HG03439 (cell line): ENCODE results near the gene ST6GALNAC5.

Source experiments
- ATAC-seq: cut with Tn5 transposase; IDR thresholded peaks from one replicate; pipeline ENCODE4 v1.9.1; 2021; ENCODE audit warnings: mild to moderate bottlenecking, moderate library complexity; ENCODE audit not compliant: unreplicated experiment

The ST6GALNAC5 gene

GRCh38 chr1:77039739-77040138, 172.5 kb downstream of the ST6GALNAC5 start:
- no peak for ATAC-seq

- no peak for ATAC-seq
Measured at GRCh38 chr1:77040826-77041225, 173.5 kb downstream of the ST6GALNAC5 start.

- no peak for ATAC-seq
Measured at GRCh38 chr1:77044133-77044849, 177.0 kb downstream of the ST6GALNAC5 start.

- no peak for ATAC-seq
Measured at GRCh38 chr1:77047575-77047974, 180.3 kb downstream of the ST6GALNAC5 start.

- no peak for ATAC-seq
Measured at GRCh38 chr1:77047978-77048614, 180.8 kb downstream of the ST6GALNAC5 start.

GRCh38 chr1:77048615-77049005, 181.3 kb downstream of the ST6GALNAC5 start:
- no peak for ATAC-seq

- no peak for ATAC-seq
Measured at GRCh38 chr1:77051425-77051824, 184.1 kb downstream of the ST6GALNAC5 start.

- no peak for ATAC-seq
Measured at GRCh38 chr1:77056525-77056924, 189.2 kb downstream of the ST6GALNAC5 start.

GRCh38 chr1:77057994-77058585, 190.8 kb downstream of the ST6GALNAC5 start:
- no peak for ATAC-seq

- ATAC-seq = no peak
Measured at GRCh38 chr1:77060000-77060399, 192.7 kb downstream of the ST6GALNAC5 start.

GRCh38 chr1:77061162-77061561, 193.9 kb downstream of the ST6GALNAC5 start:
- no peak for ATAC-seq

GRCh38 chr1:77063118-77063517, 195.8 kb downstream of the ST6GALNAC5 start:
- ATAC-seq = no peak

GRCh38 chr1:77064246-77064645, 197.0 kb downstream of the ST6GALNAC5 start:
- no peak for ATAC-seq

GRCh38 chr1:77065693-77066342, 198.5 kb downstream of the ST6GALNAC5 start:
- no peak for ATAC-seq

GRCh38 chr1:77068013-77068412, 200.7 kb downstream of the ST6GALNAC5 start:
- ATAC-seq = no peak

GRCh38 chr1:77076759-77077158, 209.5 kb downstream of the ST6GALNAC5 start:
- no peak for ATAC-seq

- ATAC-seq = no peak
Measured at GRCh38 chr1:77081834-77082233, 214.6 kb downstream of the ST6GALNAC5 start.

GRCh38 chr1:77084457-77084856, 217.2 kb downstream of the ST6GALNAC5 start:
- no peak for ATAC-seq

- ATAC-seq = no peak
Measured at GRCh38 chr1:77085109-77085508, 217.8 kb downstream of the ST6GALNAC5 start.

- ATAC-seq = no peak
Measured at GRCh38 chr1:77089756-77090155, 222.5 kb downstream of the ST6GALNAC5 start.

- ATAC-seq = no peak
Measured at GRCh38 chr1:77095236-77095635, 228.0 kb downstream of the ST6GALNAC5 start.
